Measurements from ENCODE around the gene MUTYH. TPM values are rescaled to one million over a fixed set of nuclear protein-coding genes. Genes with fewer than 3 reads are reported as not detected.
A peak's percentile ranks its signal among the peaks of the same experiment; 100 is the strongest.
"Not testable (repeated sequence)": the region's sequence is repeated elsewhere in the genome, so short reads cannot be mapped to it uniquely, and the experiment has no call there.

MUTYH gene
- total RNA-seq, 1 donor from 2014 or later: 34.9 TPM

- H3K36me3 ChIP-seq (ENCODE audit: control insufficient read depth, insufficient read depth, low read length): no peaks in the 10 kb centered on the region
- TF ChIP-seq, protein P1, sequence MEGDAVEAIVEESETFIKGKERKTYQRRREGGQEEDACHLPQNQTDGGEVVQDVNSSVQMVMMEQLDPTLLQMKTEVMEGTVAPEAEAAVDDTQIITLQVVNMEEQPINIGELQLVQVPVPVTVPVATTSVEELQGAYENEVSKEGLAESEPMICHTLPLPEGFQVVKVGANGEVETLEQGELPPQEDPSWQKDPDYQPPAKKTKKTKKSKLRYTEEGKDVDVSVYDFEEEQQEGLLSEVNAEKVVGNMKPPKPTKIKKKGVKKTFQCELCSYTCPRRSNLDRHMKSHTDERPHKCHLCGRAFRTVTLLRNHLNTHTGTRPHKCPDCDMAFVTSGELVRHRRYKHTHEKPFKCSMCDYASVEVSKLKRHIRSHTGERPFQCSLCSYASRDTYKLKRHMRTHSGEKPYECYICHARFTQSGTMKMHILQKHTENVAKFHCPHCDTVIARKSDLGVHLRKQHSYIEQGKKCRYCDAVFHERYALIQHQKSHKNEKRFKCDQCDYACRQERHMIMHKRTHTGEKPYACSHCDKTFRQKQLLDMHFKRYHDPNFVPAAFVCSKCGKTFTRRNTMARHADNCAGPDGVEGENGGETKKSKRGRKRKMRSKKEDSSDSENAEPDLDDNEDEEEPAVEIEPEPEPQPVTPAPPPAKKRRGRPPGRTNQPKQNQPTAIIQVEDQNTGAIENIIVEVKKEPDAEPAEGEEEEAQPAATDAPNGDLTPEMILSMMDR (IDR thresholded peaks at IDR 0.05; ENCODE audit: insufficient read depth, low read length, poor library complexity, severe bottlenecking): no peak
- H3K27me3 ChIP-seq (ENCODE audit: control insufficient read depth, insufficient read depth, low read length): no peaks in the 10 kb centered on the region
- no peak for DNase-seq (ENCODE audit: low read depth)
- H3K4me3 ChIP-seq (ENCODE audit: low read depth, low read length): no peak overlapping the region
Observed at GRCh38 chr1:45300669-45300997, 39.6 kb downstream of the MUTYH start.

- Histone ChIP-seq H3K4me3 (ENCODE audit: low read depth, low read length) (no peak overlapping the region), H3K27me3 (ENCODE audit: control insufficient read depth, insufficient read depth, low read length) (no peaks in the 10 kb centered on the region), H3K36me3 (ENCODE audit: control insufficient read depth, insufficient read depth, low read length) (no peaks in the 10 kb centered on the region)
- TF ChIP-seq, protein P1 (IDR thresholded peaks at IDR 0.05; ENCODE audit: insufficient read depth, low read length, poor library complexity, severe bottlenecking): peak; percentile 70
- peak; percentile 26 for DNase-seq (ENCODE audit: low read depth)
Observed at GRCh38 chr1:45299981-45300668, 40.1 kb downstream of the MUTYH start.

- no peak overlapping the region for H3K4me3 ChIP-seq (ENCODE audit: low read depth, low read length)
- TF ChIP-seq, protein P1 (IDR thresholded peaks at IDR 0.05; ENCODE audit: insufficient read depth, low read length, poor library complexity, severe bottlenecking): no peak
- H3K36me3 ChIP-seq (ENCODE audit: control insufficient read depth, insufficient read depth, low read length): no peaks in the 10 kb centered on the region
- DNase-seq (ENCODE audit: low read depth): no peak
- H3K27me3 ChIP-seq (ENCODE audit: control insufficient read depth, insufficient read depth, low read length): no peaks in the 10 kb centered on the region
Observed at GRCh38 chr1:45299296-45299695, 40.9 kb downstream of the MUTYH start.

DNA sequence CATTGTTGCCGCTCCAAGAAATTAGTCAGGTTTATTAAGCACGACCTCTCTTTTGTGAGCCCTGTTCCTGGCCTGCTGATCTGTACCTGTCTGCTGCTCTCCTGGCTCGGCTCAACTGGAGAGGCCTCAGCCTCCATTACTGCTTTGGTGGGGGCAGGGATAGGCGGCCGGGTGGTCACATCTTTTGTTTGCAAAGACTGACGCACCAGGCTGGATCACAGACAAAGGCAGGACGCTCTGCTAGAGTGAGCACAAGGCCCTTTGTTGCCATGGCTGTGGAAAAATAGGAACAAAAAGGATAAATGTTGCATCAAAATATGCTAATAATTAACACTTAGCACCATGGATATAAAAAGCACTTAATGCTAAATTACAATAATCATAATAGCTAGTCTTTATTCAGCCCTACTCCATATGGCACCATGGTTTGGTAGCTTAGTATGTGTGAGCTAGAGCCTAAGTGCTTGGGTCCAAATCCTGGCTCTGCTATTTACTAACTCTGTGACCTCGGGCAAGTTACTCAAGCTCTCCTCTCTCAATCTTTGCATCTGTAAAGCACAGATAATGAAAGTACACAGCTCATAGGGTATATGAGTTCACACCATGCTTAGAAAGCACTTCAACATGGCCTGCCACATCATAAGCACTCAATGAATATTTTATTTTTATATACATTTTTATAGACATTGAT, 42.4 kb downstream of the MUTYH start:
- no peak for DNase-seq (ENCODE audit: low read depth)
- Histone ChIP-seq H3K27me3 (ENCODE audit: control insufficient read depth, insufficient read depth, low read length) (no peaks in the 10 kb centered on the region), H3K36me3 (ENCODE audit: control insufficient read depth, insufficient read depth, low read length) (no peaks in the 10 kb centered on the region), H3K4me3 (ENCODE audit: low read depth, low read length) (no peak overlapping the region)
- TF ChIP-seq, protein P1 (IDR thresholded peaks at IDR 0.05; ENCODE audit: insufficient read depth, low read length, poor library complexity, severe bottlenecking): no peak

- DNase-seq (ENCODE audit: low read depth): no peak
- Histone ChIP-seq H3K4me3 (ENCODE audit: low read depth, low read length) (no peak overlapping the region), H3K36me3 (ENCODE audit: control insufficient read depth, insufficient read depth, low read length) (no peaks in the 10 kb centered on the region), H3K27me3 (ENCODE audit: control insufficient read depth, insufficient read depth, low read length) (no peaks in the 10 kb centered on the region)
- TF ChIP-seq, protein P1 (IDR thresholded peaks at IDR 0.05; ENCODE audit: insufficient read depth, low read length, poor library complexity, severe bottlenecking): no peak
Observed at GRCh38 chr1:45291716-45292115, 48.5 kb downstream of the MUTYH start.

DNA sequence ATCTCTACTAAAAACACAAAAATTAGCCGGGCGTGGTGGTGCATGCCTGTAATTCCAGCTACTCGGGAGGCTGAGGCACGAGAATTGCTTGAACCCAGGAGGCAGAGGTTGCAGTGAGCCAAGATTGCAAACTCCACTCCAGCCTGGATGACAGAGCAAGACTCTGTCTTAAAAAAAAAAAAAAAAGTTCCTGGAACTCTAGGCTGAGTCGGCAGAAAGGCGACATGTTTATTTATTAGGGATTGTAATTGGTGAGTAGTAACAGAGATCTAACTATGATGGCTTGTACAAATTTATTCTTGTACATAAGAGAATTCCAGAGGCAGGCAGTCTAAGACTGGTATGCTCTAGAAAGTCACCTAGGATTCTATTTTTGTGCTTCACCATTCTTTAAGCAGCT, 49.2 kb downstream of the MUTYH start:
- not testable (repeated sequence) for H3K4me3 ChIP-seq (ENCODE audit: low read depth, low read length); H3K36me3 ChIP-seq (ENCODE audit: control insufficient read depth, insufficient read depth, low read length); H3K27me3 ChIP-seq (ENCODE audit: control insufficient read depth, insufficient read depth, low read length); DNase-seq (ENCODE audit: low read depth)

GRCh38 chr1:45286521-45286920, 53.7 kb downstream of the MUTYH start:
- DNase-seq (ENCODE audit: low read depth); H3K4me3 ChIP-seq (ENCODE audit: low read depth, low read length); H3K27me3 ChIP-seq (ENCODE audit: control insufficient read depth, insufficient read depth, low read length); H3K36me3 ChIP-seq (ENCODE audit: control insufficient read depth, insufficient read depth, low read length): not testable (repeated sequence)

- H3K36me3 ChIP-seq (ENCODE audit: control insufficient read depth, insufficient read depth, low read length): not testable (repeated sequence)
Observed at GRCh38 chr1:45284858-45285257, 55.4 kb downstream of the MUTYH start.

More at GRCh38 chr1:45284858-45285257, 55.4 kb downstream of the MUTYH start:
- not testable (repeated sequence) for H3K27me3 ChIP-seq (ENCODE audit: control insufficient read depth, insufficient read depth, low read length); H3K4me3 ChIP-seq (ENCODE audit: low read depth, low read length); DNase-seq (ENCODE audit: low read depth)
